Fibroblast of pulmonary artery (primary cell): ENCODE measurements around the gene CALHM1.

ENCODE experiments used
- DNase-seq: peaks from one replicate; pipeline ENCODE4 v3.0.0-alpha.2; 2010; ENCODE audit warnings: low read depth
- H3K4me3 ChIP-seq: replicated peaks from 2 replicates; pipeline ENCODE4 v1.5.1; 2011; ENCODE audit warnings: low read depth, mild to moderate bottlenecking, control low read depth, low read length, moderate library complexity
- CTCF ChIP-seq: IDR thresholded peaks from 2 replicates; pipeline ENCODE4 v1.5.1; 2011; ENCODE audit warnings: mild to moderate bottlenecking, control low read depth, low read length, inconsistent platforms; ENCODE audit errors: missing control alignments

CALHM1 gene

DNA sequence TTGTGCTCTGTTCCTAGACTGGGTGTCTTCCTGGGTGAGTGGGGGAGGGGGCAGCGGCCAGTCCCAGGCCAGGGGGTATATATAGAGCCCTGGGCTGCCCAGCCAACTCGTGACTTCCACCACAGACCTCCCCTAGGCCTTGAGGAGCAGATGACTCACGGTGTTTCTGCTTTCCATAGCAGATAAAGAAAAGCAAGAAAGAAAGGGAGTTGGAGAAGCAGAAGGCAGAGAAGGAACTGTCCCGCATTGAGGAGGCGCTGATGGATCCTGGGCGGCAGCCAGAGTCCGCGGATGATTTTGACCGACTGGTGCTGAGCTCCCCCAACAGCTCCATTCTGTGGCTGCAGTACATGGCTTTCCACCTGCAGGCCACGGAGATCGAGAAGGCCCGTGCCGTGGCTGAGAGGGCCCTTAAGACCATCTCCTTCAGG lies 16.7 kb downstream of the CALHM1 start:
- peak; percentile 88 for DNase-seq
- TF ChIP-seq CTCF = no peak
- no peak overlapping the region for H3K4me3 ChIP-seq

GRCh38 chr10:103441611-103442010 lies 17.1 kb downstream of the CALHM1 start:
- H3K4me3 ChIP-seq = no peak overlapping the region
- no peak for TF ChIP-seq CTCF
- DNase-seq = no peak

- TF ChIP-seq CTCF = no peak
- no peak overlapping the region for H3K4me3 ChIP-seq
- DNase-seq = peak; percentile 17
Measured at GRCh38 chr10:103441206-103441605, 17.5 kb downstream of the CALHM1 start.

DNA sequence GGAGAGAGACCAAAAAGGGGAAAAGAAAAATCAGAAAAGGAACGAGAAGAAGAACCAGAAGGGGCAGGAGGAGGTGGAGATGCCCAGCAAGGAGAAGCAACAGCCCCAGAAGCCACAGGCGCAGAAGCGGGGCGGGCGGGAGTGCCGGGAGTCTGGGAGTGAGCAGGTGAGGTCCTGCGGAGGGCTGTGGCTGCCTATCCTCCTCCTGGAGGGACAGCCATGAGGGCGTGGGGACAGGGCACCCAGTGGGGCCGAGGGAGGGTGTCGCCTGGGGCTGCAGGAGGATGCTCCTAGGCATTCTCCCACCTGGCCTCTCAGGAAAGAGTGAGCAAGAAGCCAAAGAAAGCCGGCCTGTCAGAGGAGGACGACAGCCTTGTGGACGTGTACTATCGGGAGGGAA lies 18.3 kb downstream of the CALHM1 start:
- TF ChIP-seq CTCF = no peak

DNA sequence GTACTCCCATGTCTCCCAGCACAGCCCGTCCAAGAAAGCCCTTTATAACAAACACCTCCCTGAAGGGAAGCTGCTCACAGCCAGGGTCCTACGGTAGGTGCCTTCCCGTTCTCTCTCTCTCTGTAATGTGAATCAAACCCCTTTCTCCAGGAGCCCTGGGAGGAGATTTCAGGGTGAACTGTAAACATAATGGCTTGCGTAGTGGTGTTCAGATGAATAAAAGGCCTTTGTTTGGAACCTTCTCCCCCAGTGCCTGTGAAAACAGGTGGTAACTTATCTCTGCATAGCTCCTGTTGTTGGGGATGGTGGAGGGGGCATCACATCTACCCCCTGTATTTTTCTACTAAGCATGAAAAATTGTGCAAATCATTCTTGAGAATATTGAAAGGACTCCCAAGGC lies 18.9 kb downstream of the CALHM1 start:
- no peak for TF ChIP-seq CTCF
- H3K4me3 ChIP-seq = no peak overlapping the region
- no peak for DNase-seq

More for the DNA sequence above, 18.3 kb downstream of the CALHM1 start:
- no peak for DNase-seq
- no peak overlapping the region for H3K4me3 ChIP-seq

DNA sequence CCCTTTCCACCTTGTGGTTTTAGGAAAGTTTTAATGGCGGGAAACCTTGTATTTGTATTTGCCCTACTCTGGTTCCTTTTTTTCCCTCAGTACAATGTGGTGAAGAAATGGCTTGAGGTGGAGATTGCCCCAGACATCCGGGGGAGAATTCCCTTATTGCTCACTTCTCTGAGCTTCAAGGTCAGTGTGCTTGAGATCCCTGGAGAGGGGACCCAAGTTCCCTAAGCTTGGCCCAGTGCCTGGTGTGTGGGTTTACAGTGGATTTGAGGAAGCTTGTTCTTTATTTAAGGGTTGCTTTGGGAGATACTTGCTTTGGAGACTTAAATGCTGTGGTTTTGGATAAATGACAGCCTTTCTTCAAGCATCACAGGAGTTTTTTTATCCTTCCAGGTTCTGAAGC lies 24.8 kb downstream of the CALHM1 start:
- H3K4me3 ChIP-seq = no peak overlapping the region
- DNase-seq = peak; percentile 84
- TF ChIP-seq CTCF = no peak

- no peak for DNase-seq
Measured at GRCh38 chr10:103431902-103432301, 26.8 kb downstream of the CALHM1 start.

More at GRCh38 chr10:103431902-103432301, 26.8 kb downstream of the CALHM1 start:
- no peak for TF ChIP-seq CTCF
- no peak overlapping the region for H3K4me3 ChIP-seq
